HG02763 (cell line): ENCODE measurements around the gene PCSK6.

ENCODE experiments used
- ATAC-seq: cut with Tn5 transposase; IDR thresholded peaks from one replicate; pipeline ENCODE4 v1.9.1; 2021; ENCODE audit warnings: mild to moderate bottlenecking, moderate library complexity; ENCODE audit not compliant: unreplicated experiment

PCSK6 gene

GRCh38 chr15:101489599-101490407 lies at the start of gene PCSK6:
TSS of gene PCSK6 (minus strand) at chr15:101489707. CDS start at chr15:101489670, 37 bp downstream.
- no peak for ATAC-seq

GRCh38 chr15:101538996-101539395 lies 49.5 kb upstream of the PCSK6 start:
- ATAC-seq = no peak

GRCh38 chr15:101538177-101538576 lies 48.7 kb upstream of the PCSK6 start:
- ATAC-seq = no peak

GRCh38 chr15:101537483-101538080 lies 48.1 kb upstream of the PCSK6 start:
- no peak for ATAC-seq

- no peak for ATAC-seq
Measured at GRCh38 chr15:101536875-101537405, 47.4 kb upstream of the PCSK6 start.

- no peak for ATAC-seq
Measured at GRCh38 chr15:101536166-101536874, 46.8 kb upstream of the PCSK6 start.

- no peak for ATAC-seq
Measured at GRCh38 chr15:101535170-101535902, 45.8 kb upstream of the PCSK6 start.

GRCh38 chr15:101534376-101534970 lies 45.0 kb upstream of the PCSK6 start:
- ATAC-seq = no peak

- ATAC-seq = no peak
Measured at GRCh38 chr15:101533371-101534140, 44.0 kb upstream of the PCSK6 start.

GRCh38 chr15:101532865-101533264 lies 43.4 kb upstream of the PCSK6 start:
- ATAC-seq = no peak

- ATAC-seq = no peak
Measured at GRCh38 chr15:101531170-101531569, 41.7 kb upstream of the PCSK6 start.

- ATAC-seq = no peak
Measured at GRCh38 chr15:101530224-101530958, 40.9 kb upstream of the PCSK6 start.

GRCh38 chr15:101528917-101529299 lies 39.4 kb upstream of the PCSK6 start:
- ATAC-seq = no peak

GRCh38 chr15:101528108-101528916 lies 38.8 kb upstream of the PCSK6 start:
- ATAC-seq = no peak

GRCh38 chr15:101526890-101527289 lies 37.4 kb upstream of the PCSK6 start:
- ATAC-seq = no peak

- ATAC-seq = no peak
Measured at GRCh38 chr15:101526442-101526841, 36.9 kb upstream of the PCSK6 start.

- no peak for ATAC-seq
Measured at GRCh38 chr15:101526021-101526420, 36.5 kb upstream of the PCSK6 start.

GRCh38 chr15:101525087-101525669 lies 35.7 kb upstream of the PCSK6 start:
- no peak for ATAC-seq
